Measurements from ENCODE around the gene VMP1. TPM values are rescaled to one million over a fixed set of nuclear protein-coding genes. Genes with fewer than 3 reads are reported as not detected.

Gene VMP1
- total and polyA plus RNA-seq, 2 of the 4 experiments (the other 2 are of a cell fraction), result 89.8 to 197 TPM

DNA sequence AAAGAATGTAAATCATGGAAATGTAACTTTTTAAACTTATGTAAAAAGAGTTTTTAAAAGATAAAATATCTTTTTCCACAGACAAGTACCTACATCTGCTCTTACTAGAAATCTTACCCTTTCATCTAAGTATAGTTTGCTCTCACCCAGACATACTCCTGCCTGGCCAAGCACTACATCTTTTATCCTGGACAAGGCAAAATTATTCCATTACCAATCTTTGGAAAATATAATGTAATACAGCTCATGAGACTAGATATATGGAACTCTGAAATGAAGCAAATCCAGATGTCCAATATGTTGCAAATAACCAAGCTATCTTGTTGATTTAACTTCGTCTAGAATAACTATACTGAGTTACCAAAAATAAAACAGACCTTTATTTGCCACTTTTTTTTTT lies 50.0 kb downstream of the VMP1 start:
- peak overlapping the region; percentile 13 to 61; a peak in 2 of 4 replicates for H4K8ac ChIP-seq (ENCODE audit: low read depth in 2 of 2, low read length in 2 of 2)
- ATAC-seq (ENCODE audit: low read depth) (no peak), DNase-seq (no peak)
- H3K4me1 ChIP-seq (ENCODE audit: control insufficient read depth, insufficient read depth, low read length), result peaks cover 14% of the 10 kb centered on the region
- H2BK5ac ChIP-seq (ENCODE audit: low read depth, low read length, poor library complexity, severe bottlenecking), result peak overlapping the region; percentile 93
- CTCF ChIA-PET, result no interaction called here
- POLR2A ChIA-PET (ENCODE audit: unreplicated experiment), result interaction anchor here (0.5 to 0.9 kb wide), 2 partner anchors 81 to 86 kb away, joined by 4 to 5 read pairs; no protein-coding TSS in a partner anchor
- H3K9me3 ChIP-seq (ENCODE audit: control insufficient read depth, insufficient read depth, low read length), result no peaks in the 10 kb centered on the region
- BruUV-seq (replicated peaks), result no TSS peak
- H3K36me3 ChIP-seq (ENCODE audit: control insufficient read depth, insufficient read depth, low read length), result no peaks in the 10 kb centered on the region; the same call in 1 of the 2 replicates
- H4K91ac ChIP-seq (ENCODE audit: insufficient read depth, low read depth, low read length), result peak overlapping the region; percentile 83
- no CpG with 5 or more reads among the region's 1 CpG for WGBS, 2 experiments (ENCODE audit: extremely low coverage in 2 of 2, insufficient read length in 1 of 2)
- no peak overlapping the region for H3K4me3 ChIP-seq (ENCODE audit: insufficient read depth, low read depth, low read length)
- intact Hi-C loops (cut with micrococcal nuclease), result no loop called here
- H2BK20ac ChIP-seq (ENCODE audit: low read depth, low read length), result peak overlapping the region; percentile 84
- no peak overlapping the region; the same call in 1 of the 2 replicates for H4K5ac ChIP-seq (ENCODE audit: low read depth, low read length)
- H3K18ac ChIP-seq (ENCODE audit: low read depth, low read length), result peak overlapping the region; percentile 88
- H2BK120ac ChIP-seq (ENCODE audit: low read depth, low read length), result peak overlapping the region; percentile 64
- H3K9me1 ChIP-seq (ENCODE audit: insufficient read depth, low read length), result peaks cover 6% of the 10 kb centered on the region; the same call in 1 of the 2 replicates
- no peak overlapping the region for H2AK9ac ChIP-seq (replicated peaks; ENCODE audit: low read depth, low read length, poor library complexity)
- in situ Hi-C loops (cut with MboI; ENCODE audit: low sequenced_read_pairs), result no loop called here
- peaks cover 12 to 37% of the 10 kb centered on the region in 2 experiments for H3K79me1 ChIP-seq (ENCODE audit: low read depth in 1 of 2, low read length in 2 of 2)
- dilution Hi-C loops (cut with HindIII; ENCODE audit: low sequenced_read_pairs, unreplicated experiment), result no loop called here
- peak overlapping the region; percentile 70 for H3K27ac ChIP-seq (ENCODE audit: insufficient read depth, low read length)
- peak overlapping the region; percentile 73; the same call in 1 of the 2 replicates for H2AK5ac ChIP-seq (ENCODE audit: low read depth, low read length)
- no peak overlapping the region for H2AFZ ChIP-seq (replicated peaks; ENCODE audit: low read length, poor library complexity)
- H3K9ac ChIP-seq (ENCODE audit: low read depth, low read length), result no peak overlapping the region
- no peak overlapping the region for H3K4me2 ChIP-seq (ENCODE audit: low read depth, low read length)
- peak overlapping the region; percentile 47; the same call in 1 of the 2 replicates for H3K56ac ChIP-seq (ENCODE audit: extremely low read depth, insufficient read depth, low read length)
- H3K23ac ChIP-seq (ENCODE audit: low read depth, low read length), result peak overlapping the region; percentile 57; the same call in 1 of the 2 replicates
- peak overlapping the region; percentile 27; the same call in 1 of the 2 replicates for H3K4ac ChIP-seq (ENCODE audit: low read depth, low read length)
- no peaks in the 10 kb centered on the region for H4K20me1 ChIP-seq (ENCODE audit: insufficient read depth, low read length)
- H2BK15ac ChIP-seq (ENCODE audit: low read depth, low read length), result peak overlapping the region; percentile 57; the same call in 1 of the 3 replicates
- peak overlapping the region; percentile 53; the same call in 1 of the 2 replicates for H3K14ac ChIP-seq (replicated peaks; ENCODE audit: low read depth, low read length)
- no peaks in the 10 kb centered on the region for H3K27me3 ChIP-seq (ENCODE audit: control insufficient read depth, insufficient read depth, low read length)
- TF ChIP-seq FOS (IDR thresholded peaks at IDR 0.05; ENCODE audit: low read depth, low read length) (no peak), CTCF (conservative IDR thresholded peaks at IDR 0.05; ENCODE audit: low read depth, low read length) (no peak), CHD1 (IDR thresholded peaks at IDR 0.05; ENCODE audit: low read depth, low read length) (no peak), MAZ (IDR thresholded peaks at IDR 0.05; ENCODE audit: borderline replicate concordance, low read depth, low read length) (no peak), RCOR1 (IDR thresholded peaks at IDR 0.05; ENCODE audit: insufficient replicate concordance, low read length) (no peak), CEBPB (IDR thresholded peaks at IDR 0.05; ENCODE audit: low read depth, low read length) (no peak), RFX5 (IDR thresholded peaks at IDR 0.05; ENCODE audit: low read depth, low read length) (no peak), SMC3 (IDR thresholded peaks at IDR 0.05; ENCODE audit: low read depth, low read length) (no peak)

Measured in IMR-90 (cell line).